B cell (primary cell): ENCODE results near the gene IL3RA.

ENCODE experiments used
- CTCF ChIP-seq: fragments of 200-600 bp; IDR thresholded peaks from one replicate; pipeline ENCODE4 v1.8.0; 2022; ENCODE audit warnings: antibody characterized with exemption, mild to moderate bottlenecking
- EZH2 ChIP-seq: IDR thresholded peaks from 2 replicates; pipeline ENCODE4 v1.6.1; 2012; ENCODE audit warnings: borderline replicate concordance, low read depth, mild to moderate bottlenecking, moderate library complexity, low read length; ENCODE audit not compliant: insufficient read depth, poor library complexity, severe bottlenecking

DNA sequence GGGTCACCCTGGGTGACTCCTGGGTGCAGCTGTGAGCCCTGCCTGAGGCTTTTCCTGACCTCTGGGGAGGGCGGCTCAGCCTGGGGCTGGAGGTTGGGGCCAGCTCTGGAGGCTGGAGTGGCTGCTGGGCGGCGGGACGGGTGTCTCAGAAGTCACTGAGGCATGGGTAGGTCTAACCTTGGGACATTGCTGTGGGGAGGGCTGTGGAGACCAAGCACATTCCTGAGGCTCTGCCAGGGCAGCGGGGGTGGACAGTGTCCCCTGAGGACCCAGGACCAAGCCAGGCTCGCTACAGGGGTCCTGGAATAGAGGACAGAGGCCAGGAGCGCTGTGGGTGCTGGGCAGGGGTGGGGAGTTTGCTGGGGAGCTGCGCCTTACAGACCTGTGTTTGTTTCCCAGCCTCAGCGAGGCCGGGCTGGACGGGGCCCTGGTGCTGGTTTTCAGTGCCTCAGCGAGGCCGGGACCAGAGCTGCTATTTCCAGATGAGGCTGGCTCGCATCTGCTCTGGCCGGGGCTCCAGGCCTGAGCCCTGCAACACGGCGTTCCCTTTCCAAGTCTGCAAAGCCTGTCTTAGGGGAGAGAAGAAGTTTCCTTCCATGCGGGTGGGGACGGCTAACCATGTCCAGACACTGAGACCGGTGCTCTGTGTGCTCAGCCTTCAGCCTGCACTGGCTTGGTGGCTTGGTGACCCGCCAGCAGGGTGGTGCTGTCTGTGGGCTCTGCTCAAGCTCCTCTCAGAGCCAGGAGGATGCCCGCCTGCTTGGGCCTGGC, 58.3 kb downstream of the IL3RA start:
- TF ChIP-seq CTCF (no peak), EZH2 (no peak)
